Astrocyte (in vitro differentiated cells and primary cell): Measurements from ENCODE around the gene BMAL1. TPM values are rescaled to one million over a fixed set of nuclear protein-coding genes. Genes with fewer than 3 reads are reported as not detected.

Experiments
- DNase-seq: peaks from one replicate; pipeline ENCODE4 v3.0.0-alpha.2; 2010; ENCODE audit warnings: low read depth
- FAIRE-seq: peaks from 2 replicates; lab custom pipeline; 2011; peaks lifted over from hg19 to GRCh38; lab: Jason Lieb, UNC
- H2AFZ ChIP-seq: 2 replicates; pipeline ENCODE4 v1.6.0; 2012; ENCODE audit warnings: low read depth, low read length, inconsistent platforms
- H3K27ac ChIP-seq: 2 replicates; pipeline ENCODE4 v1.5.1; 2011; ENCODE audit warnings: low read depth, low read length, inconsistent platforms
- H3K27me3 ChIP-seq: 2 replicates; pipeline ENCODE4 v1.6.0; 2011; ENCODE audit warnings: low read length, inconsistent platforms; ENCODE audit not compliant: insufficient read depth
- H3K36me3 ChIP-seq: 2 replicates; pipeline ENCODE4 v1.5.1; 2011; ENCODE audit warnings: low read length, inconsistent platforms; ENCODE audit not compliant: insufficient read depth
- H3K4me1 ChIP-seq: 2 replicates; pipeline ENCODE4 v1.5.1; 2011; ENCODE audit warnings: low read length, inconsistent platforms; ENCODE audit not compliant: insufficient read depth
- H3K4me2 ChIP-seq: 2 replicates; pipeline ENCODE4 v1.6.0; 2012; ENCODE audit warnings: low read length, inconsistent platforms
- H3K4me3 ChIP-seq: 2 replicates; pipeline ENCODE4 v1.5.1; 2011; ENCODE audit warnings: low read depth, mild to moderate bottlenecking, low read length, inconsistent platforms; ENCODE audit not compliant: insufficient read depth
- H3K79me2 ChIP-seq: 2 replicates; pipeline ENCODE4 v1.6.0; 2012; ENCODE audit warnings: mild to moderate bottlenecking, low read length, inconsistent platforms; ENCODE audit not compliant: insufficient read depth
- H3K9ac ChIP-seq: 2 replicates; pipeline ENCODE4 v1.6.0; 2012; ENCODE audit warnings: mild to moderate bottlenecking, low read length, inconsistent platforms
- H3K9me3 ChIP-seq: 2 replicates; pipeline ENCODE4 v1.5.1; 2012; ENCODE audit warnings: low read depth, mild to moderate bottlenecking, low read length, inconsistent platforms; ENCODE audit not compliant: insufficient read depth
- H4K20me1 ChIP-seq: 2 replicates; pipeline ENCODE4 v1.6.0; 2012; ENCODE audit warnings: low read length, inconsistent platforms; ENCODE audit not compliant: insufficient read depth
- H3K27ac Mint-ChIP-seq: one replicate; pipeline ENCODE4 v1.8.0; 2021; ENCODE audit warnings: mild to moderate bottlenecking, mixed read lengths; ENCODE audit not compliant: unreplicated experiment
- H3K27me3 Mint-ChIP-seq: one replicate; pipeline ENCODE4 v1.8.0; 2021; ENCODE audit warnings: low read depth, mixed read lengths; ENCODE audit not compliant: unreplicated experiment
- H3K36me3 Mint-ChIP-seq: one replicate; pipeline ENCODE4 v1.8.0; 2021; ENCODE audit warnings: low read depth, mixed read lengths; ENCODE audit not compliant: unreplicated experiment
- H3K4me1 Mint-ChIP-seq: one replicate; pipeline ENCODE4 v1.8.0; 2021; ENCODE audit warnings: low read depth, mixed read lengths; ENCODE audit not compliant: unreplicated experiment
- H3K4me3 Mint-ChIP-seq: one replicate; pipeline ENCODE4 v1.8.0; 2021; ENCODE audit warnings: mild to moderate bottlenecking, moderate library complexity, mixed read lengths; ENCODE audit not compliant: unreplicated experiment
- H3K9me3 Mint-ChIP-seq: one replicate; pipeline ENCODE4 v1.8.0; 2021; ENCODE audit warnings: mild to moderate bottlenecking, mixed read lengths; ENCODE audit not compliant: unreplicated experiment
- CTCF ChIP-seq: IDR thresholded peaks from 2 replicates; pipeline ENCODE4 v1.5.1; 2011; ENCODE audit warnings: low read depth, mild to moderate bottlenecking, inconsistent platforms, low read length, moderate library complexity; ENCODE audit not compliant: insufficient read depth
- EZH2 ChIP-seq: IDR thresholded peaks from 2 replicates; pipeline ENCODE4 v1.6.1; 2012; ENCODE audit warnings: mild to moderate bottlenecking, low read length, inconsistent platforms; ENCODE audit not compliant: insufficient read depth
- total RNA-seq: library from RNA; stranded (reverse); gene quantifications from 2 replicates; pipeline ENCODE4 v1.2.1, GENCODE V29; 2021

Gene BMAL1
- total RNA-seq, 1 donor from 2014 or later, result 26.9 TPM

GRCh38 chr11:13235895-13236294 is 41.7 kb upstream of the BMAL1 start:
- Mint-ChIP-seq H3K4me3 (no peak overlapping the region), H3K27ac (no peak overlapping the region), H3K9me3 (peaks cover 5% of the 10 kb centered on the region), H3K27me3 (no peaks in the 10 kb centered on the region), H3K36me3 (no peaks in the 10 kb centered on the region), H3K4me1 (no peaks in the 10 kb centered on the region)
- H3K27ac ChIP-seq, result no peak overlapping the region
- DNase-seq, result no peak
- H3K79me2 ChIP-seq, result no peaks in the 10 kb centered on the region
- H2AFZ ChIP-seq, result no peak overlapping the region
- TF ChIP-seq EZH2 (no peak), CTCF (no peak)
- H3K4me1 ChIP-seq, result no peaks in the 10 kb centered on the region
- no peaks in the 10 kb centered on the region for H3K27me3 ChIP-seq
- H3K4me3 ChIP-seq, result no peak overlapping the region
- H3K36me3 ChIP-seq, result no peaks in the 10 kb centered on the region
- no peak for FAIRE-seq
- H3K9ac ChIP-seq, result no peak overlapping the region
- no peaks in the 10 kb centered on the region for H3K9me3 ChIP-seq
- H4K20me1 ChIP-seq, result no peaks in the 10 kb centered on the region
- H3K4me2 ChIP-seq, result no peak overlapping the region

- Histone ChIP-seq H3K79me2 (no peaks in the 10 kb centered on the region), H3K36me3 (no peaks in the 10 kb centered on the region), H3K27ac (no peak overlapping the region), H3K27me3 (no peaks in the 10 kb centered on the region), H3K4me2 (no peak overlapping the region), H2AFZ (no peak overlapping the region), H3K9me3 (no peaks in the 10 kb centered on the region), H3K4me1 (no peaks in the 10 kb centered on the region), H3K9ac (no peak overlapping the region), H4K20me1 (no peaks in the 10 kb centered on the region), H3K4me3 (no peak overlapping the region)
- FAIRE-seq, result no peak
- Mint-ChIP-seq H3K27ac (no peak overlapping the region), H3K27me3 (no peaks in the 10 kb centered on the region), H3K4me3 (no peak overlapping the region), H3K4me1 (no peaks in the 10 kb centered on the region), H3K36me3 (no peaks in the 10 kb centered on the region), H3K9me3 (peaks cover 5% of the 10 kb centered on the region)
- no peak for DNase-seq
- TF ChIP-seq CTCF, result no peak
- TF ChIP-seq EZH2, result no peak
Measured at GRCh38 chr11:13236626-13237025, 41.0 kb upstream of the BMAL1 start.

GRCh38 chr11:13237761-13238160 is 39.8 kb upstream of the BMAL1 start:
- no peaks in the 10 kb centered on the region for H3K4me1 Mint-ChIP-seq
- Histone ChIP-seq H3K36me3 (no peaks in the 10 kb centered on the region), H3K27ac (no peak overlapping the region), H4K20me1 (no peaks in the 10 kb centered on the region), H3K27me3 (no peaks in the 10 kb centered on the region), H3K9me3 (no peaks in the 10 kb centered on the region), H3K9ac (no peak overlapping the region), H3K4me3 (no peak overlapping the region), H3K4me1 (no peaks in the 10 kb centered on the region), H3K4me2 (no peak overlapping the region), H2AFZ (no peak overlapping the region), H3K79me2 (no peaks in the 10 kb centered on the region)
- H3K9me3 Mint-ChIP-seq, result peaks cover 5% of the 10 kb centered on the region
- H3K27me3 Mint-ChIP-seq, result no peaks in the 10 kb centered on the region
- TF ChIP-seq CTCF (no peak), EZH2 (no peak)
- H3K4me3 Mint-ChIP-seq, result no peak overlapping the region
- no peak overlapping the region for H3K27ac Mint-ChIP-seq
- FAIRE-seq (no peak), DNase-seq (no peak)
- no peaks in the 10 kb centered on the region for H3K36me3 Mint-ChIP-seq
